GDM1 (cell line): ENCODE results near the gene ETDC.
"Not testable (repeated sequence)": the region's sequence is repeated elsewhere in the genome, so short reads cannot be mapped to it uniquely, and the experiment has no call there.

Experiments
- DNase-seq: peaks from one replicate; lab custom pipeline; 2025; lab: John Stamatoyannopoulos, UW

ETDC gene

DNA sequence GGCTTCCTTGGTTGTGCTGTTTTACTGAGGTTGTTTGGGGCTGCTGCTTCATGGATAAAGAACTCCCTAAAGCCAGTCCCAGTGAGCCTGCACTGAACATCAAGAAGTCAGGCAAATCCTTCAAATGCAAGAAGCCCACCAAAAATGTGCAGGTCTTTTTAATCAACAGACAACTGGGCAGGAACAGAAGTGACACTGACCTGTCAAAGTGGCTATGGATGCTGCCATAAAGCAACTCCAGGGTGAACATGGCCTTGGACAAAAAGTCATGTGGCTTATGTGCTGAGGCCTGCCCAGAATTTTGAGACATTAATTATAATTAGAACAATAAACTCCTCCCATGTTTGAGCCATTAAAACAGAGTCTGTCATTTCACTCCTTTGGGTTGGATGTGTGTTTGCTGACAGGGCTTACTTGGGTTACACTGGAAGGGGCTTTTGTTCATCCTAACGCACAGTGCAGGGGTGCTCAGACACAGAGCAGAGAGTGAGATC lies at the start of gene ETDC:
Gene ETDC (plus strand): TSS at position 51 of the 494 bp plus-strand sequence. CDS start 0 bp downstream, at position 51.
- no peak for DNase-seq

DNA sequence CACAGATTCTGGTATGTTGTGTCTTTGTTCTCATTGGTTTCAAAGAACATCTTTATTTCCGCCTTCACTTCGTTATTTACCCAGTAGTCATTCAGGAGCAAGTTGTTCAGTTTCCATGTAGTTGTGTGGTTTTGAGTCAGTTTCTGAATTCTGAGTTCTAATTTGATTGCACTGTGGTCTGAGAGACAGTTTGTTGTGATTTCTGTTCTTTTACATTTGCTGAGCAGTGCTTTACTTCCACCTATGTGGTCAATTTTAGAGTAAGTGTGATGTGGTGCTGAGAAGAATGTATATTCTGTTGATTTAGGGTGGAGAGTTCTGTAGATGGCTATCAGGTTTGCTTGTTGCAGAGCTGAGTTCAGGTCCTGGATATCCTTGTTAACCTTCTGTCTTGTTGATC lies 48.3 kb upstream of the ETDC start:
- not testable (repeated sequence) for DNase-seq

DNA sequence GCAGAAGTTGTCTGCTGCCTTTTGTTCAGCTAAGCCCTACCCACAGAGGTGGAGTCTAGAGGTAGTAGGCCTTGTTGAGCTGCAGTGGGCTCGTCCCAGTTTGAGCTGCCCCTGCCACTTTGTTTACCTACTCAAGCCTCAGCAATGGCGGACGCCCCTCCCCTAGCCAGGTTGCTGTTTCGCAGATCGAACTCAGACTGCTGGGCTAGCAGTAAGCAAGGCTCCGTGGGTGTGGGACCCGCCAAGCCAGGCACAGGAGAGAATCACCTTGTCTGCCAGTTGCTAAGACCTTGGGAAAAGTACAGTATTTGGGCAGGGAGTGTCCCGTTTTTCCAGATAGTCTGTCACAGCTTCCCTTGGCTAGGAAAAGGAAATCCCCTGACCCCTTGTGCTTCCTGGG lies 45.9 kb upstream of the ETDC start:
- DNase-seq, result not testable (repeated sequence)

DNA sequence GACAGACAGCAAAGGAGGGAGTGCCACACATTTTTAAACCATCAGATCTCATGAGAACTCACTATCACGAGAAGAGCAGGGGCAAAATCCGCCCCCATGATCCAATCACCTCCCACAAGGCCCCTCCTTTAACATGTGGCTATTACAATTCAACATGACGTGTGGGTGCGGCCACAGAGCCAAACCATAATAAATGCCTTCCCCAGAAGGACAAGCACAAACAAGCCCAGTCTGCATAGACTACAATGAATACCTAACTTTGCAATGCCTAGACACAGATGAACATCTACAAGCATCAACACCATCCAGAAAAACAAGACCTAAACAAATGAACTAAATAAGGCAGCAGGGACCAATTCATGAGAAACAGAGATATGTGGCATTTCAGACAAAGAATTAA lies 45.1 kb upstream of the ETDC start:
- DNase-seq, result no peak

DNA sequence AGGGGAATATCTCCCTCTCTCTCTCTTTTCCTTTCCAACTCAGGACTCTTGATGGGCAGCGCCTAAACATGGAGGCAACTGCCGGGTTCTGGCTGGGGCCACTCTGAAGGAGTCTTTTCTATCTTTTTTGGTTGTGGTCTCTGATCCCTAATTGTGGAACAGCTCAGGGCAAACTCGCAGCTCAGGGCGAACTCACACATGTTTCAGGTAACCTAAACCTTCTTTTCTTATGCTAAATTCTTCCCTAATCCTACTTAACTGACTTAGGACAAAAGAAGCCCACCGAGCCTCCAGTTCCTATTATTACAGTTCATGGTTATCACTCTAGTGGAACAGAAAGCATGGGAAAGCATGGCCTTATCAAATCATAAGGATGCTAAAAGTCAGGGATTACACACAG lies 36.1 kb upstream of the ETDC start:
- DNase-seq, result no peak

DNA sequence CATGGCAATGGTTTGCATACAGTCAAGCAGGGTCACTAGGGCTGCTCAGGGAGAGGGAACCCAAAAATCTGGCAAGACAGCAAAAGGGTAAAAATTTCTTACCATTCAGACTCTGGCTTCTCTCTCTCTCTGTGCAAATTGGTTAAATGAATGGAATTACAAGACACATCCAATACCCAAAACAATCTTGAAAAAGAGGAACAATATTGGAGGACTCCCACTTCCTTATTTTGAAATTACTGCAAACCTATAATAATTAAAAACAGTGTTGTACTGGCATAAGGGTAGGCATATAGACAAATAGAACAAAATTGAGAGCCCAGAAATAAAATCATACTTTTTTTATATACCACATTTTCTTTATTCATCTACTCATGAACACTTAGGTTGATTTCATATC lies 33.3 kb upstream of the ETDC start:
- no peak for DNase-seq

DNA sequence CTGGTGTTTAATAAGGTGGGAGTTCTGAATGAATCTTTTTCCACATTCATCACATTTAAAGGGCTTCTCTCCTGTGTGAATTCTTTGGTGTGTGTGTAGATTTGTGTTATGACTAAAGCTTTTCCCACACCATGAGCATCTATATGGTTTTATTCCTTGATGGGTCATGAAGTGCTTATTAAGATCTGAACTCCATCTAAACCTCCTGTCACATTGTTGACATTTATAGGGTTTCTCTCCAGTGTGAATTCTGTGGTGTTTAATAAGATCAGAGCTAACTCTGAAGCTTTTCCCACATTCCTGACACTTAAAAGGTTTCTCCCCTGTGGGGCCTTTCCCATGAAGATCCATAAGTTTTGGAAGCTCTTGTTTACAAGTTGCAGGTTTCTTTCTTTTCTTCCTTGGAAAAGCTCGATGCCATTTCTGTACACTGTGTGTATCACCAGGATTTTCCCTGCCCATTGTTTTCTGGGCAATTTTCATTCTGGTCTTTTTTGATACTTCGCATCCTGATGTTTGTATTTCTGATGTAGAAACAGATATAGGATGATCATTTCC lies 21.9 kb upstream of the ETDC start:
- DNase-seq, result no peak

DNA sequence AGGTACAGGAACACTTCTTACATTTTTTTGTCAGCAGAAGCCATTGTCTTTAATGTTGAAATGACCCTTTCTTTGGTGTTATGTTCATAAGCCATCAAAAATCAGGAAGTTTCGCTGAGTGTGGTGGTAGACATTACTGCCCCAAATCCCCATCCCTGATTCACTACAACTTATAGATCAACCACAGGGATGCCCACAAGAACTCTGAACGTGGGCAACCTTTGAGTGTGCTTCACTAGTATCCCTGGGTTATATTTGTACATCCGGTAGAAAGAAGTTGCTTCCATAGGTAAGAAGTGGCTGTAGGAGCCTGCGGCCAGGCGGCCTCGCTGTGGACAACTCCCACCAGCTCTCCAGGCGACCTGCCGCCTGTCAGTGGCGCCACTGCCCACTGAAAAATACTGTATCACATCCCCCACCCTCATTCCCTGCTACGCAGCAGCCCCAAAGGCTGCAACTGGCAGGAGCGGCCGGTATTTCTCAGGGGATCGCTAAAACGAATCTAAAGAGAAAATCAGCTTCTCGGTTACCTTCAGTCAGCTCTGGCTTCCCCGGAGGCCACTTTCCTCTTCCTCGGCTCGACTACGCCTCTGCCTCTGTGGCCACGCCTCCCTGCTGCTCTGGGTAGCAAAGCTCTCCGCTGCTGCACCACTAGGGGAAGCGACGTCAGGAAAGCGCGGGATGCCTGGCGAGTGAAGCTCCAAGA lies 13.9 kb upstream of the ETDC start:
- peak; percentile 5 for DNase-seq

DNA sequence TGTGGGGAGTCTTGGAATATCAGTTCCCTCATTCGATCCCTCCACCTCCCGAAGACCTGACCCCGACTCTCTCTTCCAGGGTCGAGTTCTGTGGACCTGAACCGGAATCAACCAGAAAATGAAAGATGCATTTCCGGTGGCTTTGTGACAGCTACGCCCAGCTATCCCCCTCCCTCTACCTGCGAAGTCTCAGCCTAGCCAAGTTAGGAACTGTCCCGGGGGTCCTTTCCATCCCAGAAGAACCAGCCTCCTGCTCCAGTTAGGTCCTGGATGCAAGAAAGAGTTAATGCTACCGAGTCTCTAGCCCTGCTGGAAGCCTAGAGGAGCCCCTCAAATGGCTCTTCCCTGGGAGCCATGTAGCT lies 13.4 kb upstream of the ETDC start:
- DNase-seq, result no peak

DNA sequence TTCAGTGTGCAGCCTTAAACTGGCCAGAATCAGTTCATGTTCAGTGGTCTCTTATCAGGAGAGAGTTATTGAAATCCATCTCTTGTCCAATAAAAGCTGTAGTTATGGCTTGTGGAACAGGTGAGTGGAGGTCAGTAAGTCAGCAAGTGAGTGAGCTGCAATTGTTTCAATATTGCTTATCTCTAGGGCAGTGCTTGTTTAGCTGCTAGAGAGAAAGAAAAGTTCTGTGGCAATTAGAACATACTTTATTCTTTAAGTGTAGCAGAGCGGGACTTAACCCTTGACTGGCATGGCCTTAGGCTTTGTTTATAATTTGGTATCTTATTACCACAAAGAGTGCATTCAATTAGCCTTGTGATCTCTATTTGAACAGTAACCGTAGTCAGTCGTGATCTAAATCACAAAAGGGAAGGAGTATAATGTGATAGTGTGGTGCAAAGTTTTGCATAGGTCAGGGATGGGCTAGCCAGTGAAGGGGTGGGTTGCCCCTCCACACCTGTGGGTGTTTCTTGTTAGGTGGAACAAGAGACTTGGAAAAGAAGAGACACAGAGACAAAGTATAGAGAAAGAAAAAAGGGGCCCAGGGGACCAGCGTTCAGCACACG lies 6.9 kb upstream of the ETDC start:
- DNase-seq, result no peak

DNA sequence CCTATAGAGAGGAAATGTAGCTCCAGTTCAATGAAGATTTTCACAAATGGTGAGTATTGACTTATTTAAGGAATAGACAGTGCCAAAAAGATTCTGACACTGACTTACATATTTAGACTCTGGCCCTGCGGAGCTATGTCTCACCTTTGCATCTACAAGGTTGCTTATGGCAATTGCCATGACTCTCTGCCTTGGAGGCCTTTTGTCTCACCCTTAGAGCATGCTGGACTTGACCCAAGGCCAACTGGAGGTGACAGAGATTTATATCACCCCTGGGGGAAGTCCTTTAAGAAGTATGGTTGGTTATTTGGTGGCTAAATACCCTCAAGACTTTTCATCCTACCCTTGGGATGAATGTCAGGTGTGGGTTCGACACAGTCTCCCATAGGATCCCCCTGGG lies 4.5 kb upstream of the ETDC start:
- DNase-seq, result no peak

DNA sequence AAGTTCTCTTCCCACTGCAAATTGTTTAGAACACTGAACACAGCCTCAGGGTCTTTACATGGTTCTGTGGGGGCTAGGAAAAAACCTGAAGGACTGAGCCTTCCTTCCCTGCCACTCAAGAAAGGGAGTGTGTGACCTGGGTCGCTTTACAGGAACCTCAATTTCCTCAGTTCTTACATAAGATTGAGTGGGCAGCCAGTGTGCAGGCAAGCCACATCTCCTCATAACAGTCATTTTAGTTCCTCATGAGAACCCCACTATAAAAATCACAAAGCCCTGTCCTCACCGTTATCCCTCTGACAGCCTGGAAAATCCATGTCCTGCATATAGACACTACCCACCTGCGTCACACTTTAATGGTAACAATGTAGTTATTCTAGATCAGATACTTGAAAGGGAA lies 2.1 kb upstream of the ETDC start:
- DNase-seq, result no peak

DNA sequence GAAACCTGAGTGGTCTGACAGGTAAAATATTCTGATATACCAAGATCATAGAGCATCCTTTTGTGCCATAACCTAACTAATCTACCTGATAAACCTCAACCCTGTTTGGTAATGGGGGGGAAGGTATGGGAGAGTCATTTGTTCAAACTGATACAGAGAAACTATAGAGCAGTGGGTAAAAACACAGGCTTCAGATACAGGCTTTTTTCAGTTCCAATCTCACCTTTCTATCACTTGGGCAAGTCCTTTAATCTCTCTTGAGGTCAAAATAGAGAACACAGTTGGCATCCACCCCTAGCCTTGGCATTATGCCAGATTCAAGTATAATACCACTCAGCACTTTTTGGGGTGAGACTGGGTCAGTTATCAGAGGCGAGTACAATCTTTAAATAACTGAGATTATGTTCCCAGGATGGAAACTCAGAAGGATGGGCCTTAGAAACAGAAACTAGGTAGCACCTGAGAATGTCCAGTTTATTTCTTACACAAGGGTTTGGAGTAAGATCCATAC lies 880 bp upstream of the ETDC start:
- DNase-seq, result no peak

DNA sequence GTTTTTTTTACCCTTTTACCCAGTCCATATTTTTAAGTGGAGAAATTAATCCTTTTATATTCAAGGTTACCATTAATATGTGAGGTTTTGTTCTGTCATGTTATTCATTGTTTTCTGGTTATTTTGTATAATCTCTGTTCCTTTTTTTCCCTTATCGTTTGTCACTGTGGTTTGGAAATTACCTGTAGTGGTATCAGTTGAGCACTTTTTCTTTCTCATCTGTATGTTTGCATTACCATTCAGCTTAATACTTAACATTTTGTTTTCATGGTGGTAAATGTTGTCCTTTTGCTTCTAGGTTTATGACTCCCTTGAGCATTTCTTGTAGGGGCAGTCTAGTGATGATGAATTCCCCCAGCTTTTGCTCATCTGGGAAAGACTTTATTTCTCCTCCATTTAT lies 6.6 kb downstream of the ETDC start:
- DNase-seq, result no peak

DNA sequence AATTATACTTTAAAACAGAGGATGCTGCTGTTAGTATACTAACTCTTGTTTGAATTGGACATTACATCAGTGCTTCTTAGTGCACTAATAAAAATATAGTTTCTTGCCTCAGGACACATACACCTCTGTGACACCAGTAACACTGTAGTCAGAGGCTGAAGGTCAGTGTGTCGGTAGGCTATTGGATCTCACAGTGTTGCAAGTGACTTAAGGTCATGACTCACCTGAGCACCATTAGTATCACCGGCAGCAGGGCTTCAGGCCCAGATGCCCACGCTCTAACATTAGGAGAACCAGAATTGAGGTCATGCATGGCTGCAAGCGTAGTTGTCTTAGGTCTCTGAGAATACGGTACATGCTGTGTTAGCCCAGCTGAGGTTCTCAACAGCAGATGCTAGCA lies 15.2 kb downstream of the ETDC start:
- DNase-seq, result no peak

DNA sequence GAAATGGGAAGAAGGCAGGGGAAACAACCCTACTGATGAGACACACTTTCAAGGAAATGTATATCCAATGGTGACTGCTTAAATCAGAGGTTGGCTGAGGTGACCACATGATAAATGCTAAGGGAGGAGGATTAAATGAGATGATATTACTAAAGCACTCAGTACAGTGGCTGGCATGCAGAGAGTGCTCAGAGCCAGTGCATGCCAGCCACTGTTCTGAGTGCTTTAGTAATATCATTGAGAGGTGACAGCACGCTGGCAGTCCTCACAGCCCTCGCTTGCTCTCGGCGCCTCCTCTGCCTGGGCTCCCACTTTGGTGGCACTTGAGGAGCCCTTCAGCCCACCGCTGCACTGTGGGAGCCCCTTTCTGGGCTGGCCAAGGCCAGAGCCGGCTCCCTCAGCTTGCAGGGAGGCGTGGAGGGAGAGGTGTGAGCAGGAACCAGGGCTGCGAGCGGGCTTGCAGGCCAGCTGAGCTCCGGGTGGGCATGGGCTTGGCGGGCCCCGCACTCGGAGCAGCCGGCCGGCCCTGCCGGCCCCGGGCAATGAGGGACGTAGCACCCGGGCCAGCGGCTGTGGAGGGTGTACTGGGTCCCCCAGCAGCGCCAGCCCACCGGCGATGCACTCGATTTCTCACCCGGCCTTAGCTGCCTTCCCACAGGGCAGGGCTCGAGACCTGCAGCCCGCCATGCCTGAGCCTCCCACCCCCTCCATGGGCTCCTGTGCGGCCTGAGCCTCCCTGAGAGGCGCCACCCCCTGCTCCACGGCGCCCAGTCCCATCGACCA lies 15.9 kb downstream of the ETDC start:
- DNase-seq, result not testable (repeated sequence)

DNA sequence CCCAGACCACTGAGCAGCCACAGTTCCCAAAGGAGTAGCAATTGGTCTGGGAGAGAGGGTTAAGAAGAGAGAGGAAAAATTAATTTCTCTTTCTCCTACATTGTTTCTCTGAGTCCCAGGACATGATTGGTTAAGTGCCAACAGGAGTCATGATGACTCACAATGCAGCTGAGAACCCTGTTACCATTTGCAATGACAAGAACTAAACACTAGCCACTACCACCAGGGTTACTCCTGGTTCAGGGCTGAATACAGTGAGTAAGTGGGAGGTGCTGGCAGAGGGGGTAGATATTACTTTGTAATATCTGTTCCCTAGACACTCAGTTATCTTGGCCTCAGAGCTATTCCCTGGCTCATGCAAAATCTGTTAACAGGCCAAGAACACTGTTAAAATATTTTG lies 18.0 kb downstream of the ETDC start:
- no peak for DNase-seq

DNA sequence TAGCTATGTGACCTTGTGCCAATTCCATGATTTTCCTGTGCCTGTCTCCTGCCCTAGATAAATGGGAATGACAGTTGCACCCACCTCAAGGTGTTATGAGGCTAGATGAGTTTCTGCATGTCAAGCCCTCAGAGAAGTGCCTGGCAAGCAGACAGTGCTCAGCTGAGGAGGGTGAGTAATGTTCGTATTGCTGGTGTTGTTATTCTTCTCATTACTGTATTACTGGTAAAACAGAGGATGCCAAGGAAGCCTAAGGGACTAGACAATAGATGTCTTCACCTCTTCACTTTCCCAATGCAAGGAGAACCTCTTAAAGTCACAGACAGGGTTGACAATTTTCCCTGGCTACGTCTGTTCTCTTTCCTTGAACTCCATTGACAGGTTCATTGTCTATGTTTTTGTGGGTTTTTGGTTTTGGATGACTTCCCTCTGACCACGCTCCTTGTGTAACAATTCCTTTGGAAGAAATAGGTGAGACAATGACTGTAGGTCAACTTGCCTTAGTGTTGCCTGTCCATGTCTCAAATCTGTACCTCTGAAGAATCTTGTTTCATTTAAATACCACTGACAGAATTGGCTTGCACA lies 19.2 kb downstream of the ETDC start:
- no peak for DNase-seq

DNA sequence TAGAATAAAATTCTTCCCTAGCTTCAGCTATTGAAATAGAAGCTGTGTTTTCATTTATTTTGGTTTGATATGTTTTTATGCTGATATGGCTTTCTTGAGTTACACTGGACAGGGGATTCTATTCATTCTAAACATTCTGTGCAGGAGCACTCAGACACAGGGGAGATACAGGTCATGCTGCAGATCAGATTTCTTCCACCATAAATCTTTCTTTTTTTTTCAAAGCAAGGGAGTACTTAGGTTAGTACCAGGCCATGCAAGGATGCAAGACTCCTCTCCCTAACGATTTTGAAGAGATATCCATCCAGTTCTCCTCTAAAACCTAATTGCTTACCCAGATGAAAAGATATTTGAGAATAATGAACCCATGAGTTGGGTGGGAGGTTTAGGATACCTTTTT lies 21.4 kb downstream of the ETDC start:
- DNase-seq, result no peak

DNA sequence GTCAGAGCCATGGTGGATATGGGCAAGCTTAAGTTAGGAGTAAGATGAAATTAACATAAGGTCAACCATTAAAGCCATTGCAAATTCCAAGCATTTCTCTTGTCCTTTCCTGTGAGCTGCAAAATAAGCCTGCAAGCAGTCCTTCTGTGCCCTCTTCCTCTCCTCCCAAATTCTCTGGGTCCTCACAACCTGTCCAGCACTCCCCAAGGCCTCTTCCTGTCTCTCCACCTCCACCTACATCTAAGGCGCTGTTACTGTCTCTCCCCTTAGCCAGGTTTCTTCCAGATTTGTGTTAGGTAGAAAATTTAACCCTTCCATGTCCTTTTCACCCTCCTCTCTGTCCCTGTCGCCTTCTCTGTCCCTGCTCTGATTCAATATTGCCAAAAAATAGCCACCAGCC lies 22.2 kb downstream of the ETDC start:
- DNase-seq, result no peak

DNA sequence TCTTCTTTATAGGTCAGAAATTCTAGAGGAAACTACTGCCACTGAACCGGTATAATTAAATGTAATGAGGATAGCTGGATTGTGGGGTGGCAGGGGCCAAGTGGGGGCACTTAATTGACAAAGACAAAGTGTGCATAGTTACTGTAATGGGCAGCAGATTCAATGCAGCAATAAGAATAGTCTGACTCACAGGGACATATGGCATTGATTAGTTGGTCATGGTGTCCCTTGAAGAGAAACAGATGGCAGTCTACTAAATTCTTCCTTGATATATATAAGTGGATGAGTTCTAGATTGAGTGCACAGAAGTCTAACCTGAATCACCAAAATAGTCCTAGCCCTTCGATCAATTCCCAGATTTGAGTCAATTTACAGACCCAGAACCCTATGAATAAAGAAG lies 31.6 kb downstream of the ETDC start:
- DNase-seq, result no peak

DNA sequence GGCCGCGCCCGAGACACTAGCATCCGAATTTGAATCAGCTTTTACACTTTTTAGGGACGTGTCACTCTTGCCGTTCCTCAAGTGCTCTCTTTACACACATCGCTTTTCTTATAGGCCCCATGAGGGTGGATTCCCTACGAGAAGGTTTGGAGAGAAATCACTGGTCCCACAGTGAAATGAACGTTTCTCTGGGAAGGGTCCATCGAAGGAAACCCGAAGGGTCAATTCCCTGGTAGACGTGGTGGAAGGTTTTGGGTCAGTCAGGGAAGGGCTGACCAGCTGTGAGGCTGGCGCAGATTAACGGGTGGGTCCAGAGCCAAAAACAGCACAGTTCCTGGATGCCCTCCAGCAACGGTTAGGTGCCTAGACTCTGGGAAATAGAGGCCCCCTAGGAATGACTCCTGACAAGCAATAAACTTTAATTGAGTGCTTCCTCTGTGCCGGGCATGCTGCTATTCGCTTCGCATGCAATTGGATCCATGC lies 35.9 kb downstream of the ETDC start:
- no peak for DNase-seq
